HepG2 (cell line): ENCODE results near the gene PPHLN1.

ENCODE experiments used
- CREB1 ChIP-seq, 2 experiments: fragments of 450-650 bp in 1 of 2; IDR thresholded peaks; 2 replicates each; pipeline ENCODE4 v1.6.1; 2016 to 2017; ENCODE audit warnings: control low read depth in 1 of 2, mild to moderate bottlenecking in 1 of 2, missing compliant biosample characterization in 1 of 2, missing genetic modification characterization in 1 of 2
- POLR2A ChIP-seq, 2 experiments: IDR thresholded peaks; 2 replicates each; pipeline ENCODE4 v1.6.1; 2011; ENCODE audit warnings: low read depth in 2 of 2, low read length in 2 of 2, mild to moderate bottlenecking in 1 of 2, moderate library complexity in 1 of 2; ENCODE audit not compliant: insufficient read depth in 1 of 2
- POLR2AphosphoS5 ChIP-seq: IDR thresholded peaks from 2 replicates; pipeline ENCODE4 v1.6.1; 2012; ENCODE audit warnings: low read depth, low read length
- SIN3A ChIP-seq: IDR thresholded peaks from 2 replicates; pipeline ENCODE4 v1.6.1; 2011; ENCODE audit warnings: low read depth, mild to moderate bottlenecking, control low read depth, low read length, borderline replicate concordance
- TF ChIP-seq, protein P1 (sequence below): conservative IDR thresholded peaks from 2 replicates; pipeline ENCODE4 v1.6.1; 2018; ENCODE audit warnings: missing genetic modification reagents
- TF ChIP-seq, protein P2 (sequence below): sonication (generic); formaldehyde crosslinking; IDR thresholded peaks from 2 replicates; pipeline ENCODE4 v1.5.0; 2020; ENCODE audit warnings: mild to moderate bottlenecking, missing genetic modification reagents, moderate library complexity

- TF ChIP-seq, protein P1, sequence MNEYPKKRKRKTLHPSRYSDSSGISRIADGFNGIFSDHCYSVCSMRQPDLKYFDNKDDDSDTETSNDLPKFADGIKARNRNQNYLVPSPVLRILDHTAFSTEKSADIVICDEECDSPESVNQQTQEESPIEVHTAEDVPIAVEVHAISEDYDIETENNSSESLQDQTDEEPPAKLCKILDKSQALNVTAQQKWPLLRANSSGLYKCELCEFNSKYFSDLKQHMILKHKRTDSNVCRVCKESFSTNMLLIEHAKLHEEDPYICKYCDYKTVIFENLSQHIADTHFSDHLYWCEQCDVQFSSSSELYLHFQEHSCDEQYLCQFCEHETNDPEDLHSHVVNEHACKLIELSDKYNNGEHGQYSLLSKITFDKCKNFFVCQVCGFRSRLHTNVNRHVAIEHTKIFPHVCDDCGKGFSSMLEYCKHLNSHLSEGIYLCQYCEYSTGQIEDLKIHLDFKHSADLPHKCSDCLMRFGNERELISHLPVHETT (CRISPR knock-in tag): no peak
- TF ChIP-seq CREB1 (IDR thresholded peaks at IDR 0.05): no peak
- TF ChIP-seq CREB1 (CRISPR knock-in tag; IDR thresholded peaks at IDR 0.05): no peak
- no peak for TF ChIP-seq SIN3A
- TF ChIP-seq, protein P2, sequence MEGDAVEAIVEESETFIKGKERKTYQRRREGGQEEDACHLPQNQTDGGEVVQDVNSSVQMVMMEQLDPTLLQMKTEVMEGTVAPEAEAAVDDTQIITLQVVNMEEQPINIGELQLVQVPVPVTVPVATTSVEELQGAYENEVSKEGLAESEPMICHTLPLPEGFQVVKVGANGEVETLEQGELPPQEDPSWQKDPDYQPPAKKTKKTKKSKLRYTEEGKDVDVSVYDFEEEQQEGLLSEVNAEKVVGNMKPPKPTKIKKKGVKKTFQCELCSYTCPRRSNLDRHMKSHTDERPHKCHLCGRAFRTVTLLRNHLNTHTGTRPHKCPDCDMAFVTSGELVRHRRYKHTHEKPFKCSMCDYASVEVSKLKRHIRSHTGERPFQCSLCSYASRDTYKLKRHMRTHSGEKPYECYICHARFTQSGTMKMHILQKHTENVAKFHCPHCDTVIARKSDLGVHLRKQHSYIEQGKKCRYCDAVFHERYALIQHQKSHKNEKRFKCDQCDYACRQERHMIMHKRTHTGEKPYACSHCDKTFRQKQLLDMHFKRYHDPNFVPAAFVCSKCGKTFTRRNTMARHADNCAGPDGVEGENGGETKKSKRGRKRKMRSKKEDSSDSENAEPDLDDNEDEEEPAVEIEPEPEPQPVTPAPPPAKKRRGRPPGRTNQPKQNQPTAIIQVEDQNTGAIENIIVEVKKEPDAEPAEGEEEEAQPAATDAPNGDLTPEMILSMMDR (CRISPR knock-in tag): no peak
- no peak for TF ChIP-seq POLR2A (IDR thresholded peaks at IDR 0.05; ENCODE audit: insufficient read depth in 1 of 2, low read depth in 2 of 2, low read length in 2 of 2)
- TF ChIP-seq POLR2AphosphoS5: no peak
These were observed 20.5 kb downstream of the PPHLN1 start for GRCh38 chr12:42346403-42347002.
